Upper lobe of right lung (tissue), 1 donor: ENCODE measurements around the gene HDGFL3. TPM values are rescaled to one million over a fixed set of nuclear protein-coding genes. Genes with fewer than 3 reads are reported as not detected.

ENCODE experiments used
- ATAC-seq: fragments of 200-7000 bp; cut with Tn5 transposase; one replicate; pipeline ENCODE4 v1.9.1; 2020; ENCODE audit warnings: mild to moderate bottlenecking, moderate library complexity
- DNase-seq: peaks from one replicate; pipeline ENCODE4 v3.0.0-alpha.2; 2020
- H3K27ac ChIP-seq: fragments of 200-600 bp; one replicate; pipeline ENCODE4 v1.8.0; 2022
- H3K27me3 ChIP-seq: fragments of 200-600 bp; one replicate; pipeline ENCODE4 v1.8.0; 2022; ENCODE audit warnings: mild to moderate bottlenecking
- H3K36me3 ChIP-seq: fragments of 200-600 bp; one replicate; pipeline ENCODE4 v1.8.0; 2022
- H3K4me1 ChIP-seq: fragments of 200-600 bp; one replicate; pipeline ENCODE4 v1.8.0; 2022
- H3K4me3 ChIP-seq: fragments of 200-600 bp; one replicate; pipeline ENCODE4 v1.8.0; 2022; ENCODE audit warnings: mild to moderate bottlenecking
- H3K9me3 ChIP-seq: fragments of 200-600 bp; one replicate; pipeline ENCODE4 v1.8.0; 2022
- CTCF ChIP-seq: fragments of 200-600 bp; IDR thresholded peaks from one replicate; pipeline ENCODE4 v1.8.0; 2022; ENCODE audit warnings: antibody characterized with exemption
- intact Hi-C: fragments of 100-400 bp; cut with DNase I; formaldehyde crosslinking; loops from one replicate; pipeline ENCODE4 v1.11.0; 2022
- total RNA-seq: library from RNA; stranded (reverse); fragmentation: NEBNext Ultra II Directional; extraction: Animal tissue kit (Norgen Biotek cat#: 25700); gene quantifications from one replicate; pipeline ENCODE4 v1.2.1, GENCODE V29; 2021
- donor health status: DM: no; HTN: yes; CAD: no; lungs with severe emphysema.

The HDGFL3 gene
- total RNA-seq, 1 donor from 2014 or later = 40.3 TPM

- Histone ChIP-seq H3K9me3 (no peaks in the 10 kb centered on the region), H3K4me3 (no peak overlapping the region), H3K4me1 (no peaks in the 10 kb centered on the region), H3K27ac (no peak overlapping the region), H3K27me3 (no peaks in the 10 kb centered on the region), H3K36me3 (no peaks in the 10 kb centered on the region)
- intact Hi-C loops = no loop called here
- no peak for TF ChIP-seq CTCF
- DNase-seq = no peak
- ATAC-seq = no peak
These were observed 42.7 kb downstream of the HDGFL3 start for GRCh38 chr15:83164771-83165404.

- Histone ChIP-seq H3K27ac (no peak overlapping the region), H3K4me3 (no peak overlapping the region), H3K36me3 (no peaks in the 10 kb centered on the region), H3K9me3 (no peaks in the 10 kb centered on the region), H3K4me1 (no peaks in the 10 kb centered on the region), H3K27me3 (no peaks in the 10 kb centered on the region)
- DNase-seq = no peak
- no peak for ATAC-seq
- intact Hi-C loops = no loop called here
- TF ChIP-seq CTCF = no peak
These were observed 43.4 kb downstream of the HDGFL3 start for GRCh38 chr15:83164111-83164770.

- no peaks in the 10 kb centered on the region for H3K36me3 ChIP-seq
These were observed 44.6 kb downstream of the HDGFL3 start for GRCh38 chr15:83163032-83163431.

GRCh38 chr15:83160741-83161140 lies 46.9 kb downstream of the HDGFL3 start:
- Histone ChIP-seq H3K4me1 (no peaks in the 10 kb centered on the region), H3K9me3 (no peaks in the 10 kb centered on the region), H3K27ac (no peak overlapping the region), H3K4me3 (no peak overlapping the region), H3K27me3 (no peaks in the 10 kb centered on the region), H3K36me3 (peaks cover 17% of the 10 kb centered on the region)
- ATAC-seq (no peak), DNase-seq (no peak)
- intact Hi-C loops = no loop called here
- TF ChIP-seq CTCF = no peak

More at GRCh38 chr15:83163032-83163431, 44.6 kb downstream of the HDGFL3 start:
- Histone ChIP-seq H3K4me1 (no peaks in the 10 kb centered on the region), H3K4me3 (no peak overlapping the region), H3K27me3 (no peaks in the 10 kb centered on the region), H3K27ac (no peak overlapping the region), H3K9me3 (no peaks in the 10 kb centered on the region)
- no peak for ATAC-seq
- intact Hi-C loops = no loop called here
- TF ChIP-seq CTCF = no peak
- DNase-seq = no peak

GRCh38 chr15:83158393-83158792 lies 49.2 kb downstream of the HDGFL3 start:
- Histone ChIP-seq H3K27ac (no peak overlapping the region), H3K4me1 (no peaks in the 10 kb centered on the region), H3K9me3 (no peaks in the 10 kb centered on the region), H3K36me3 (peaks cover 17% of the 10 kb centered on the region), H3K27me3 (no peaks in the 10 kb centered on the region), H3K4me3 (no peak overlapping the region)
- intact Hi-C loops = no loop called here
- no peak for TF ChIP-seq CTCF
- no peak for DNase-seq
- no peak for ATAC-seq
